G401 (cell line): ENCODE data around the gene PLCB2. TPM values are rescaled to one million over a fixed set of nuclear protein-coding genes. Genes with fewer than 3 reads are reported as not detected.

Experiments used
- DNase-seq: peaks from one replicate; pipeline ENCODE4 v3.0.0-alpha.2; 2015; ENCODE audit warnings: low spot score
- in situ Hi-C: cut with HindIII; loops from 2 replicates; pipeline ENCODE4 v1.10.0; 2016; ENCODE audit warnings: low sequenced_read_pairs, mixed read lengths
- total RNA-seq: library from RNA; depleted of rRNA; stranded (reverse); fragments of >200 nt; shearing (Covaris generic); gene quantifications from 2 replicates; pipeline ENCODE4 v1.2.3, GENCODE V29; 2014

The PLCB2 gene
- total RNA-seq, 1 experiment from 2014 or later: 145 TPM

GRCh38 chr15:40293905-40294895 is 13.5 kb downstream of the PLCB2 start:
- in situ Hi-C loops: no loop called here
- DNase-seq: no peak

- in situ Hi-C loops: no loop called here
- no peak for DNase-seq
Observed at GRCh38 chr15:40293006-40293405, 14.7 kb downstream of the PLCB2 start.

GRCh38 chr15:40292246-40292645 is 15.5 kb downstream of the PLCB2 start:
- no peak for DNase-seq
- in situ Hi-C loops: no loop called here

DNA sequence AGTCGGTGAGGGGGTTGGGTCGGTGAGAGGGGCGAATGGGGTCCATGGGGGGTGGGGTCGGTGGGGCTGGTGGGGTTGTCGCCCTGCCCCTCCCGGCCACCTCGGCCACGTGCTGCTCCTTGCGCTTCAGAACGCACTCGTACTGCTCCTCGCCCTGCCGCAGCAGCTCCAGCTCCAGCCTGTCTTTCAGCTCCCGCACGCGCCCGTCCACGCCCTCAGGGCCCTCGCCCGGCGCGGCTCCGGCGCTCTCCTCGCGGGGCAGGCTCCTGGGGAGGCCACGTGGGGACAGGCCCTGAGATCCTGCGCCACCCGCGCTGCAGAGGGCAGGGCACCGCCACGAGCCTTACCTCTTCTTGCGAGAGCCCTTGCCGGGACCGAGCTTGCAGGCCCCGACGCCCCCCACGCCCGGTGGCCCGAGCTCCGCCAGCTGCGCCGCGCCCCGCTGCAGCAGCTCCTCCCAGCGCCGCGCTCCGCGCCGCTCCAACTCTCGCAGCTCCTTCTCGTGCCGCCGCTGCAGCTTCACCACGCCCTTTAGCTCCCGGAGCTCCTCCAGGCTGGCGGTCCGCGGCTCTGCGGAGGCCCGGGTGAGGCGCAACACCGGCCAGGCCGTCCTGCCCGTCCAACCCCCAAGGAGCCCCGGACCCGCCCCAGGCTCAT is 16.7 kb downstream of the PLCB2 start:
- DNase-seq: no peak
- in situ Hi-C loops: no loop called here

GRCh38 chr15:40290545-40290917 is 17.2 kb downstream of the PLCB2 start:
- DNase-seq: no peak
- in situ Hi-C loops: no loop called here

DNA sequence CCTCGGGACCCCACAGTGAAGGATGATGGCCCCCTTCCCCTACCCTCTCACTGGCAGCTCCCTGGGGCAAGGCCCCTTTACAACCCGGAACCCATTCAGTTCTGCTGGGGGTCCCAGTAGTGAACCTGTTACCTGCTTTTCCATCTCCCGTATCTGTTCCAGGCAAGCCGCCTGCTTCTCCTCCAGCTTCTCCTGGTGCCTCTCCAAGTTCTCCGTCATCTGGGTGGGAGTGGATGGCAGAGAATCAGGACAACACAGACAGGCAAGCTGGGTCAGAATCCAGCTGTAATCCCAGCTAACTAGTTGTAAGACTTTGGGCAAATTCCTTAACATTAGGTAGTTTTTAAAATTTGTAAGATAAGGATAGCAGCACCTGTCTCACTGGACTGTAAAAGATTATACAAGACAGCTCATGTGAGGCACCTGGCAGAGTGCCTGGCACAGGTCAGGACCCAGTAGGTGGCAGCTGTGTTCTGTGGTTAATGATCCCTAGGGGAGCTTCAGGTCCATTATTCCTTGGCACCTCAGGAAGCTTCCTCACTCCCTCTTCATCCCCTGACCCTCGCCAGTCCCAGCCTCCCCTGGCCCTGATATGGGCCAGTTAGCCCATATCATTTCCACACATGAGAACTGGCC is 18.5 kb downstream of the PLCB2 start:
- in situ Hi-C loops: no loop called here
- DNase-seq: peak; percentile 56

DNA sequence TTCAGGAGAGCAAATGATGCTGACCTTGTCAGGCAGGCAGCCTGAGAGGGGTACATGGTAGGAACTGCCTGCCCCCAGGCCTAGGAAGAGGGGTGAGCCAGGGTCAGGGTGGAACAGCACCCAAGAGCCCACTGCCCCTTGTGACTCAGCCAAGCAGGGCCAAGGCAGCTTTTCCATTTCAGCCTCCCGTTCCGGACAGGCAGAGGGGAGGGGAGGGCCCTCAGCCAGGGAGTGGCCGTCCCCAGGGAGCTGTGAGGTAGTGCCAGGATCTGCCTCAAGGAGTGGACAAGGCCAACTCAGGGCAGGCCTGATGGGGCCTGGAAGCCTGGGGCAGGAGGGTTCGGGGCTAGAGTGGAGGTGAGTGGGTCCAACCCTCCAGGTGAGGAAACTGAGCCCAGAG is 19.8 kb downstream of the PLCB2 start:
- no peak for DNase-seq
- in situ Hi-C loops: no loop called here

DNA sequence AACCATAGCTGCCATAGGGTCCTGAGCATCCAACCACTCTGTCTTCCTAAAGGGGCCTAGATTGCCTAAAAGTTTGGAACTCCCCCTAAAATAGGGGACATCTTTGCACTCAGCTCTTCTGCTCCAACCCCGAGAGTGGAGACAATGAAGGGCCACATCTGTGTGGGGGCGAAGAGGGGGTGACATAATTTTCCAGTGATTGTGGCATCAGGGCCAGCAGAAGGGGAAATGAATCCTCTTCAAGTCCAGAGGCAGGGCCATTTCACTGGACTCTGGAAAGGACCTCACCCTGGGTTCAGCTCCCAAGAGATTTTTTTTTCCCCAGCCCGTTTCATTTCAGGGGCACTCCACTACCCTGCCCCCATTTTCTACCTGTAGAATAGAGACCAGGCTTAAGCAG is 20.2 kb downstream of the PLCB2 start:
- in situ Hi-C loops: no loop called here
- DNase-seq: no peak

DNA sequence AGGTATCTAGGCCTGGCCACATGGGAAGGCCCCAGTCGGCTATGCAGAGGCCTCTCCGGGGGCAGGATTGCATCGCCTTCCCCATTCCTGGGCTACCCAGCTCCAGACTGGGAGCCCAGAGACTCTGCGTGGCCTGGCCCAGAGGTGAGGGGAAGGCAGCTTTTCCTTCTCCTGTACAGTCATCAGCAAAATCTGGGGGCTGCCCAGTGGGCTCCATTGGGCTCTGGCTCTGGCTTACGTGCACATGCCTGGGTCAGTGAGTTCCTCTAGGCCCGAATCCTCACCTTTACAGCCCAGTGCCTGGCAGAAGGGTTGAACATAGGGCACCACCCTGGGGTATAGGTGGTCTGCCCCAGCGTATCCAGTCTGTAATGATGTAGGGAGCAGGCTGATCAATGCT is 20.9 kb downstream of the PLCB2 start:
- in situ Hi-C loops: no loop called here
- no peak for DNase-seq

- in situ Hi-C loops: no loop called here
- no peak for DNase-seq
Observed at GRCh38 chr15:40286061-40286532, 21.6 kb downstream of the PLCB2 start.

DNA sequence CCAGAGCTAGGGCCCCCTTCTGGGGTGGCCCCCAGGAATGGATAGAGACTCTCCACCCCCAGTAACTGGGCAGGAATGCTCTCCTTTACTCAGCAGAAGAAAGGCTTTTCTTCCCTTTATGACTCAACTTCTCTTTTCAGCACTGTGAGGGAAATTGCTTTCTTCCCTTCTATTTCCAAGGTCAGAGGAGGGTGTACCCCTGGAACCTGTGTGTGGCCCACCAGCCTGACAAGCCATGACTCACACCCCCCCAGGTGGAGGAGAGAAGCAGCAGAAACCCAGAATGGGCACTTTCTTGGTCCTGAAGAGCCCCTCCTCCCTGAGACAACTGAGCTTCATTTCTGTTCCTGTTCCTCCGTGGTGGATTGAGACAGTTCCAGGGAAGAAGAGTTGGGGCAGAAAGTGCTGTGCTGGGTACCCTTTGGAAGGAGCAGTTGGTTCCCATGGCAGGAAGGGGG is 22.2 kb downstream of the PLCB2 start:
- in situ Hi-C loops: no loop called here
- DNase-seq: no peak

DNA sequence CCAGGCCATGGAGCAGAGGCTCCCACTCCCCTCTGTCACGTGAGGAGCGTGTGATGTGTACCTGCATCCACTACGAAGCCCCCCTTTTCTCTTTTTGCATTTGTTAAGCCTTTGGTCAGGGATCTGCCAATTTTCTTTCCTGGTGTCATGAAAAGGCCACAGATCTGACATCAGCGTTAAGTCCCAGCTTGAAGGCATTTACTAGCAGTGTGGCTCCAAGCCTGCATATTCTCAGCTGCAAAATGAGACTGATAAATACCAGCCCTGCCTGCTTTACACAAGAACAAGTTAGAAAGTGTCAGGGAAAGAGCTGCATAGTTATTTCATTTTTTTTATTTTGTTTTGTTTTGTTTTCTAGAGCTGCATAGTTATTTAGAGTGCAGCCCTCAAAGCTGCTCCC is 22.6 kb downstream of the PLCB2 start:
- in situ Hi-C loops: no loop called here

DNA sequence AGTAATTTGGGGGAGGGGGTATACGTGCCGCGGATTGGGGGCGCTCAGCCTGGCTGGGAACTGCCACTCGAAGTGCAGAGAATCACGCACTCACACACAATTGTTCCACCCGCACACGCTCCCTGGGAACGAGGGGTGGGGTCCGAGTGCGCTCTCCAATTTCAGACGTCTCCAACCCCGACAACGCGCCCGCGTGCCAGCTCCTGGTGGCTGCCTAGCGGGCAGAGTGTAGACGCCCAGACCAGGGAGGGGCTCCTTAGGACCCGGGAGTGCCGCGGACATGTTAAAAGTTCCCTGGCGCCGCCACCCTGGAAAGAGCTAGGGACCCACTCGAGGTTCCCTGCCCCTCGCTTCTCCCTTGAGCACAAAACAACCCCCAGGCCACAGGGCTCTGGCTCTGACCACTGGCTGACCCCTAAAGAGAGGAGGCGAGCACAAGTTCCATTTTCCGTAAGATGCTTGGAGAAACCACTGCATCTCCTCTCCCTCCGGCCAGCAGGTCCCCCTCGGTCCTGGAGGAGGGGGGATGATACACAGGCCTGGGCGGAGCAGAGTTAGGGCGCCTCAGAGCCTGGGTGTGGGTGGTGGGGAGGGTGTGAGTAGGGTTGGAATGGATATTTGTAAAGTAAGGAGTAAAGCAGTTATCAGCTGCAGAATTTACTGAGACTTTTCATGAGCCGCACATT is 24.0 kb downstream of the PLCB2 start:
- in situ Hi-C loops: no loop called here
- DNase-seq: no peak

More for the DNA sequence above, 22.6 kb downstream of the PLCB2 start:
- no peak for DNase-seq

DNA sequence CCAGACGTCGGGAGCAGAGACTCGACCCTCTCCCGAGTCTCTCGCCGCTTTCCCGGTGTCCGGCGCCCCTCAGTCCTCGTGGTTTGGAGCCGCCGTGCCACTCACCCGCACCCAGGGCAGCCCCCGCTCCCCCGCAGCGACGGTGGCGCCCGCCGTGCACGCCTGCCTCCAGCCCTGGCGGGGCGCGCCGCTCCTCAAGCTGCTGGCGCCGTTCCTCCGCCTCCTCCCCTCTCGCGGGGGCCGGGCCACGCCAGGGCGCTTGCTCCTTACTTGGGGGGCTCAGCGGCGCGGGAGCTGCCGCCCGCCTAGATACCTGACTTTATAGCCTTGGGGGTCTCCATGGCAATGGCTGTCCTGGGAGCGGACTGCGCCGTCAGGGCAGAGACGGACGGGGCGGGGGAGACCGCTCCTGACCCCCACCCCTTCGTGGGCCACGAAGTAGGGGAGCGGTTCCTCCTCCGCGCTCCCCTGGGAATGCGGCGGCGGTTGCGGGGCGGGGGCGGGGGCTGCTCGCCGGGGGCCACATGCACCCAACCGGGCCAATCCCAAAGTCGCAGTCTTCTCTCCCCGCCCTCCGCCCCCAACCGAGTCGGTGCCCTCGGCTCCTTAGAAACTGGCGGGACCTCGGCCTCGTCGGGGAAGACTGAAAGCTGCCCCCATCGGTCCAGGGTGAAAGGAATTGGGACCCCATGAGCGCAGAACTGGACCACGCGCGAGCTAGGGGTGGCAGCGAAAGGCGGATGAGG is 24.7 kb downstream of the PLCB2 start, which contains the start of gene ANKRD63:
Gene ANKRD63, minus strand, starts transcription at position 196 of the 746 bp plus-strand sequence. CDS start 478 bp downstream, outside the sequence.
- DNase-seq: no peak
- in situ Hi-C loops: no loop called here

- no peak for DNase-seq
- in situ Hi-C loops: no loop called here
Observed at GRCh38 chr15:40282147-40282868, 25.4 kb downstream of the PLCB2 start.

GRCh38 chr15:40281801-40282146 is 26.0 kb downstream of the PLCB2 start:
- in situ Hi-C loops: no loop called here
- no peak for DNase-seq

GRCh38 chr15:40281057-40281800 is 26.5 kb downstream of the PLCB2 start:
- no peak for DNase-seq
- in situ Hi-C loops: no loop called here
